Liver (tissue), 9 donors: ENCODE results near the gene PFKFB4. TPM values are rescaled to one million over a fixed set of nuclear protein-coding genes. Genes with fewer than 3 reads are reported as not detected.

Experiments
- DNase-seq: peaks from one replicate; pipeline ENCODE4 v3.0.0-alpha.2; 2017; ENCODE audit warnings: low spot score
- H3K27ac ChIP-seq, 2 donors: one replicate each; pipeline ENCODE4 v1.7.0; 2013; ENCODE audit warnings: inconsistent platforms in 2 of 2, low read length in 2 of 2, control low read depth in 1 of 2, low read depth in 1 of 2, mild to moderate bottlenecking in 1 of 2
- H3K27me3 ChIP-seq, 4 donors: one replicate each; pipeline versions ENCODE4 v1.6.1 to v1.7.0; 2013; ENCODE audit warnings: low read length in 3 of 4, inconsistent platforms in 1 of 4, mild to moderate bottlenecking in 1 of 4, moderate library complexity in 1 of 4; ENCODE audit not compliant: control insufficient read depth in 4 of 4, insufficient read depth in 4 of 4
- H3K36me3 ChIP-seq, 4 donors: one replicate each; pipeline versions ENCODE4 v1.6.1 to v1.7.0; 2013; ENCODE audit warnings: low read length in 3 of 4, mild to moderate bottlenecking in 3 of 4, low read depth in 1 of 4, moderate library complexity in 1 of 4; ENCODE audit not compliant: control insufficient read depth in 4 of 4, insufficient read depth in 3 of 4
- H3K4me1 ChIP-seq, 4 donors: one replicate each; pipeline versions ENCODE4 v1.6.1 to v1.7.0; 2013; ENCODE audit warnings: low read length in 3 of 4, mild to moderate bottlenecking in 3 of 4, moderate library complexity in 1 of 4; ENCODE audit not compliant: control insufficient read depth in 4 of 4, insufficient read depth in 4 of 4
- H3K4me3 ChIP-seq, 3 donors: one replicate each; pipeline versions ENCODE4 v1.6.1 to v1.7.0; 2013; ENCODE audit warnings: low read length in 3 of 3, control low read depth in 1 of 3, low read depth in 1 of 3, mild to moderate bottlenecking in 1 of 3
- H3K9ac ChIP-seq, 2 donors: one replicate each; pipeline ENCODE4 v1.7.0; 2013; ENCODE audit warnings: low read length in 2 of 2, mild to moderate bottlenecking in 2 of 2, moderate library complexity in 2 of 2, control low read depth in 1 of 2, low read depth in 1 of 2
- H3K9me3 ChIP-seq, 4 donors: one replicate each; pipeline versions ENCODE4 v1.6.1 to v1.7.0; 2013; ENCODE audit warnings: low read length in 3 of 4; ENCODE audit not compliant: control insufficient read depth in 4 of 4
- ATF3 ChIP-seq: IDR thresholded peaks from 2 replicates; pipeline ENCODE4 v1.6.1; 2016; ENCODE audit warnings: antibody characterized with exemption
- CTCF ChIP-seq: fragments of 150-350 bp; IDR thresholded peaks from 2 replicates; pipeline ENCODE4 v1.5.1; 2017; ENCODE audit warnings: improper control_type of control experiment, low read depth, low read length; ENCODE audit not compliant: missing input control
- EGR1 ChIP-seq, 2 donors: IDR thresholded peaks; 2 replicates each; pipeline ENCODE4 v1.6.1; 2016 to 2018; ENCODE audit warnings: antibody characterized with exemption in 2 of 2, low read depth in 2 of 2
- FOXA1 ChIP-seq: IDR thresholded peaks from 2 replicates; pipeline ENCODE4 v1.6.1; 2016; ENCODE audit warnings: antibody characterized with exemption
- GABPA ChIP-seq, 2 donors: IDR thresholded peaks in 1 of 2; conservative IDR thresholded peaks in 1 of 2; 2 replicates each; pipeline ENCODE4 v1.6.1; 2016; ENCODE audit warnings: antibody characterized with exemption in 2 of 2, mild to moderate bottlenecking in 1 of 2, moderate library complexity in 1 of 2
- HNF4A ChIP-seq, 2 donors: conservative IDR thresholded peaks; 2 replicates each; pipeline ENCODE4 v1.6.1; 2016; ENCODE audit warnings: antibody characterized with exemption in 2 of 2, mild to moderate bottlenecking in 2 of 2
- HNF4G ChIP-seq: IDR thresholded peaks from 2 replicates; pipeline ENCODE4 v1.6.1; 2016; ENCODE audit warnings: antibody characterized with exemption
- JUND ChIP-seq, 2 donors: IDR thresholded peaks; 2 replicates each; pipeline ENCODE4 v1.6.1; 2016; ENCODE audit warnings: antibody characterized with exemption in 2 of 2
- MAX ChIP-seq: IDR thresholded peaks from 2 replicates; pipeline ENCODE4 v1.6.1; 2016; ENCODE audit warnings: antibody characterized with exemption
- NR2F2 ChIP-seq: IDR thresholded peaks from 2 replicates; pipeline ENCODE4 v1.6.1; 2016; ENCODE audit warnings: antibody characterized with exemption
- RAD21 ChIP-seq, 2 donors: IDR thresholded peaks; 2 replicates each; pipeline ENCODE4 v1.6.1; 2016; ENCODE audit warnings: antibody characterized with exemption in 2 of 2, mild to moderate bottlenecking in 2 of 2
- REST ChIP-seq: IDR thresholded peaks from 2 replicates; pipeline ENCODE4 v1.6.1; 2016; ENCODE audit warnings: antibody characterized with exemption, mild to moderate bottlenecking
- RXRA ChIP-seq, 2 donors: IDR thresholded peaks; 2 replicates each; pipeline ENCODE4 v1.6.1; 2017 to 2018; ENCODE audit warnings: antibody characterized with exemption in 2 of 2, mild to moderate bottlenecking in 1 of 2
- SP1 ChIP-seq: IDR thresholded peaks from 2 replicates; pipeline ENCODE4 v1.6.1; 2018; ENCODE audit warnings: antibody characterized with exemption, mild to moderate bottlenecking
- TAF1 ChIP-seq: conservative IDR thresholded peaks from 2 replicates; pipeline ENCODE4 v1.6.1; 2016; ENCODE audit warnings: antibody characterized with exemption, mild to moderate bottlenecking
- YY1 ChIP-seq: IDR thresholded peaks from 2 replicates; pipeline ENCODE4 v1.6.1; 2016; ENCODE audit warnings: antibody characterized with exemption, mild to moderate bottlenecking
- ZBTB33 ChIP-seq: IDR thresholded peaks from 2 replicates; pipeline ENCODE4 v1.6.1; 2016; ENCODE audit warnings: antibody characterized with exemption
- WGBS: extraction: QIAGEN DNeasy Blood & Tissue Kit; methylation state at CpG from one replicate; pipeline ENCODE4 v1.1.7; 2013; 5-methylcytosine and 5-hydroxymethylcytosine counted together
- polyA plus RNA-seq, 2 donors: library from polyadenylated mRNA; stranded (reverse) in 1 of 2; unstranded in 1 of 2; fragments of 200-250 nt in 1 of 2; fragments of >200 nt in 1 of 2; fragmentation: Nextera tagmentation in 1 of 2; extraction: Ambion mirVana in 1 of 2; gene quantifications; one replicate each; pipeline versions ENCODE4 v1.2.1 to v1.2.3, GENCODE V29; 2013 to 2015
- total RNA-seq, 2 donors: library from RNA; depleted of rRNA; stranded (reverse); fragments of >200 nt; gene quantifications; one replicate each; pipeline ENCODE4 v1.2.3, GENCODE V29; 2014
- donor health status: healthy.
- donor health status: healthy.
- donor health status: healthy.
- donor health status: healthy.
- donor health status: healthy.

PFKFB4 gene
- total and polyA plus RNA-seq, 4 donors: 0.46 to 5.3 (median 1.7) TPM

GRCh38 chr3:48575366-48575765, 18.8 kb upstream of the PFKFB4 start:
- no peak for TF ChIP-seq RAD21 (IDR thresholded peaks at IDR 0.05)
- no peak for TF ChIP-seq HNF4A (conservative IDR thresholded peaks at IDR 0.05)
- no peak for TF ChIP-seq ATF3
- TF ChIP-seq CTCF: no peak
- no peak for TF ChIP-seq FOXA1
- no peak for TF ChIP-seq YY1
- TF ChIP-seq JUND (IDR thresholded peaks at IDR 0.05): no peak
- no peak for TF ChIP-seq SP1
- no peak for TF ChIP-seq ZBTB33
- no peak for TF ChIP-seq MAX
- TF ChIP-seq TAF1: no peak
- no peak for TF ChIP-seq GABPA (IDR thresholded peaks at IDR 0.05 in 1 of 2, conservative IDR thresholded peaks at IDR 0.05 in 1 of 2)
- no peak for TF ChIP-seq REST
- TF ChIP-seq HNF4G: no peak
- no peak for TF ChIP-seq RXRA (IDR thresholded peaks at IDR 0.05)
- TF ChIP-seq NR2F2: no peak
- TF ChIP-seq EGR1 (IDR thresholded peaks at IDR 0.05; ENCODE audit: low read depth in 2 of 2): no peak
- Histone ChIP-seq H3K9me3 (no peaks in the 10 kb centered on the region), H3K36me3 (no peaks in the 10 kb centered on the region), H3K27ac (no peak overlapping the region), H3K4me3 (no peak overlapping the region), H3K9ac (no peak overlapping the region), H3K27me3 (no peaks in the 10 kb centered on the region), H3K4me1 (no peaks in the 10 kb centered on the region)
- DNase-seq: no peak
- WGBS: 90% methylated on average over 17 of the region's 17 CpGs
